Panc1 (cell line): Measurements from ENCODE around the gene TRIB2. TPM values are rescaled to one million over a fixed set of nuclear protein-coding genes. Genes with fewer than 3 reads are reported as not detected.

Experiments
- ATAC-seq: fragments of 200-7000 bp; cut with Tn5 transposase; 2 replicates; pipeline ENCODE4 v1.9.1; 2020; ENCODE audit warnings: mild to moderate bottlenecking, moderate library complexity
- BruUV-seq: library from RNA; stranded (reverse); fragments of 400-500 nt; replicated peaks from 2 replicates; lab custom pipeline; 2021; lab: Mats Ljungman, UMichigan
- CTCF ChIA-PET: fragments of 300-600 bp; sonication (Branson Sonifier 250); formaldehyde crosslinking; loops from one replicate; lab custom pipeline; 2022; ENCODE audit warnings: antibody characterized with exemption; lab: Charles Lee
- POLR2A ChIA-PET: fragments of 300-600 bp; sonication (Branson Sonifier 250); formaldehyde crosslinking; loops from one replicate; lab custom pipeline; 2022; ENCODE audit warnings: antibody characterized with exemption; lab: Charles Lee
- DNase-seq: peaks from one replicate; pipeline ENCODE4 v3.0.0-alpha.2; 2010; ENCODE audit warnings: low read depth, low spot score
- H3K27ac ChIP-seq: 2 replicates; pipeline ENCODE4 v1.5.1; 2011; ENCODE audit warnings: mild to moderate bottlenecking, low read length, inconsistent platforms
- H3K27me3 ChIP-seq: fragments of 200-500 bp; sonication (Bioruptor generic); 2 replicates; pipeline ENCODE4 v1.6.0; 2014; ENCODE audit warnings: low read length, inconsistent platforms; ENCODE audit not compliant: control insufficient read depth, insufficient read depth
- H3K36me3 ChIP-seq: fragments of 200-500 bp; sonication (Bioruptor generic); 2 replicates; pipeline ENCODE4 v1.5.1; 2014; ENCODE audit warnings: inconsistent platforms, mild to moderate bottlenecking, low read length, moderate library complexity; ENCODE audit not compliant: control insufficient read depth, insufficient read depth
- H3K4me1 ChIP-seq: 2 replicates; pipeline ENCODE4 v1.5.1; 2011; ENCODE audit warnings: inconsistent platforms, mild to moderate bottlenecking, low read length, moderate library complexity; ENCODE audit not compliant: control insufficient read depth, insufficient read depth
- H3K4me3 ChIP-seq, 2 experiments: 2 replicates each; pipeline ENCODE4 v1.5.1; 2011 to 2012; ENCODE audit warnings: low read depth in 2 of 2, low read length in 2 of 2, mild to moderate bottlenecking in 2 of 2, inconsistent platforms in 1 of 2, moderate library complexity in 1 of 2
- H3K9me3 ChIP-seq: fragments of 200-500 bp; sonication (Bioruptor generic); 2 replicates; pipeline ENCODE4 v1.5.1; 2014; ENCODE audit warnings: low read depth, mild to moderate bottlenecking, inconsistent platforms, low read length, moderate library complexity; ENCODE audit not compliant: control insufficient read depth, insufficient read depth
- POLR2AphosphoS5 ChIP-seq: IDR thresholded peaks from 2 replicates; pipeline ENCODE4 v1.6.1; 2012; ENCODE audit warnings: mild to moderate bottlenecking, low read depth, low read length, moderate library complexity
- SIN3A ChIP-seq: IDR thresholded peaks from 2 replicates; pipeline ENCODE4 v1.6.1; 2012; ENCODE audit warnings: low read depth, mild to moderate bottlenecking, low read length, moderate library complexity, borderline replicate concordance; ENCODE audit not compliant: insufficient read depth
- TCF7L2 ChIP-seq: IDR thresholded peaks from 2 replicates; pipeline ENCODE4 v1.6.1; 2011; ENCODE audit warnings: mild to moderate bottlenecking, low read depth, low read length, inconsistent platforms
- in situ Hi-C: cut with HindIII; loops from 2 replicates; pipeline ENCODE4 v1.10.0; 2016; ENCODE audit warnings: low sequenced_read_pairs, low pct_unique_long_range_greater_than_20kb
- intact Hi-C: fragments of 100-400 bp; cut with micrococcal nuclease; formaldehyde crosslinking; loops from one replicate; pipeline ENCODE4 v1.10.0; 2022; ENCODE audit not compliant: unreplicated experiment
- total RNA-seq: library from RNA; stranded (reverse); gene quantifications from one replicate; pipeline ENCODE4 v1.2.1, GENCODE V29; 2021; ENCODE audit not compliant: unreplicated experiment
- TF ChIP-seq, protein P1 (sequence below), 2 experiments: IDR thresholded peaks; 2 replicates each; pipeline ENCODE4 v1.6.1; 2011 to 2012; ENCODE audit warnings: low read depth in 2 of 2, control low read depth in 1 of 2, low read length in 1 of 2, mild to moderate bottlenecking in 1 of 2, moderate library complexity in 1 of 2; ENCODE audit not compliant: insufficient read depth in 1 of 2
- TF ChIP-seq, protein P2 (sequence below): fragments of 450-650 bp; IDR thresholded peaks from 2 replicates; pipeline ENCODE4 v1.5.1; 2017; ENCODE audit warnings: mild to moderate bottlenecking

Gene TRIB2
- total RNA-seq, 1 experiment from 2014 or later: 43.2 TPM

DNA sequence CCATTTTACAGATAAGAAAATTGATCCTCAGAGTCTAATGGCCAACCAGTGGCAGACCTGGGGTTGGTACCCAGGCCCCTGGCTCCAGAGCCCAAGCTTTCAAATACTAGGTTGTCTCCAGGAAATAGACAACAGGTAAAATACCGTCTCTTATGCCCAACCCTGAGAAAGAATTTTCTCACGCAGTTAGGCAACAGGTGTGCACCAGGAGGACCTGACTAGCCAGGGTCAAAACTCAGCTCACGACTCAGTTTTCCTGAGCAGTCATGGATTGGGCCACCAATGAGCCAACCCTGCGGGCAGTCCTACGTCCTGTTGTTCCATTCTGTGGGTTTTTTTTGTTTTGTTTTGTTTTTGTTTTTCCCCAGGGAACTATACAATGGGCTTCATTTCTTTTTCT, 13.5 kb downstream of the TRIB2 start:
- no peaks in the 10 kb centered on the region for H3K9me3 ChIP-seq
- ChIA-PET CTCF (no interaction called here), POLR2A (no interaction called here)
- TF ChIP-seq SIN3A (no peak), TCF7L2 (no peak), POLR2AphosphoS5 (no peak)
- TF ChIP-seq, protein P1, sequence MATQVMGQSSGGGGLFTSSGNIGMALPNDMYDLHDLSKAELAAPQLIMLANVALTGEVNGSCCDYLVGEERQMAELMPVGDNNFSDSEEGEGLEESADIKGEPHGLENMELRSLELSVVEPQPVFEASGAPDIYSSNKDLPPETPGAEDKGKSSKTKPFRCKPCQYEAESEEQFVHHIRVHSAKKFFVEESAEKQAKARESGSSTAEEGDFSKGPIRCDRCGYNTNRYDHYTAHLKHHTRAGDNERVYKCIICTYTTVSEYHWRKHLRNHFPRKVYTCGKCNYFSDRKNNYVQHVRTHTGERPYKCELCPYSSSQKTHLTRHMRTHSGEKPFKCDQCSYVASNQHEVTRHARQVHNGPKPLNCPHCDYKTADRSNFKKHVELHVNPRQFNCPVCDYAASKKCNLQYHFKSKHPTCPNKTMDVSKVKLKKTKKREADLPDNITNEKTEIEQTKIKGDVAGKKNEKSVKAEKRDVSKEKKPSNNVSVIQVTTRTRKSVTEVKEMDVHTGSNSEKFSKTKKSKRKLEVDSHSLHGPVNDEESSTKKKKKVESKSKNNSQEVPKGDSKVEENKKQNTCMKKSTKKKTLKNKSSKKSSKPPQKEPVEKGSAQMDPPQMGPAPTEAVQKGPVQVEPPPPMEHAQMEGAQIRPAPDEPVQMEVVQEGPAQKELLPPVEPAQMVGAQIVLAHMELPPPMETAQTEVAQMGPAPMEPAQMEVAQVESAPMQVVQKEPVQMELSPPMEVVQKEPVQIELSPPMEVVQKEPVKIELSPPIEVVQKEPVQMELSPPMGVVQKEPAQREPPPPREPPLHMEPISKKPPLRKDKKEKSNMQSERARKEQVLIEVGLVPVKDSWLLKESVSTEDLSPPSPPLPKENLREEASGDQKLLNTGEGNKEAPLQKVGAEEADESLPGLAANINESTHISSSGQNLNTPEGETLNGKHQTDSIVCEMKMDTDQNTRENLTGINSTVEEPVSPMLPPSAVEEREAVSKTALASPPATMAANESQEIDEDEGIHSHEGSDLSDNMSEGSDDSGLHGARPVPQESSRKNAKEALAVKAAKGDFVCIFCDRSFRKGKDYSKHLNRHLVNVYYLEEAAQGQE (IDR thresholded peaks at IDR 0.05; ENCODE audit: insufficient read depth in 1 of 2, low read depth in 2 of 2, low read length in 1 of 2): no peak
- TF ChIP-seq, protein P2, sequence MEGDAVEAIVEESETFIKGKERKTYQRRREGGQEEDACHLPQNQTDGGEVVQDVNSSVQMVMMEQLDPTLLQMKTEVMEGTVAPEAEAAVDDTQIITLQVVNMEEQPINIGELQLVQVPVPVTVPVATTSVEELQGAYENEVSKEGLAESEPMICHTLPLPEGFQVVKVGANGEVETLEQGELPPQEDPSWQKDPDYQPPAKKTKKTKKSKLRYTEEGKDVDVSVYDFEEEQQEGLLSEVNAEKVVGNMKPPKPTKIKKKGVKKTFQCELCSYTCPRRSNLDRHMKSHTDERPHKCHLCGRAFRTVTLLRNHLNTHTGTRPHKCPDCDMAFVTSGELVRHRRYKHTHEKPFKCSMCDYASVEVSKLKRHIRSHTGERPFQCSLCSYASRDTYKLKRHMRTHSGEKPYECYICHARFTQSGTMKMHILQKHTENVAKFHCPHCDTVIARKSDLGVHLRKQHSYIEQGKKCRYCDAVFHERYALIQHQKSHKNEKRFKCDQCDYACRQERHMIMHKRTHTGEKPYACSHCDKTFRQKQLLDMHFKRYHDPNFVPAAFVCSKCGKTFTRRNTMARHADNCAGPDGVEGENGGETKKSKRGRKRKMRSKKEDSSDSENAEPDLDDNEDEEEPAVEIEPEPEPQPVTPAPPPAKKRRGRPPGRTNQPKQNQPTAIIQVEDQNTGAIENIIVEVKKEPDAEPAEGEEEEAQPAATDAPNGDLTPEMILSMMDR: no peak
- BruUV-seq: no TSS peak
- no peak overlapping the region for H3K27ac ChIP-seq
- in situ Hi-C loops (no loop called here), intact Hi-C loops (no loop called here)
- DNase-seq: no peak
- no peaks in the 10 kb centered on the region for H3K36me3 ChIP-seq
- ATAC-seq: no peak
- no peaks in the 10 kb centered on the region for H3K4me1 ChIP-seq
- H3K27me3 ChIP-seq: no peaks in the 10 kb centered on the region
- H3K4me3 ChIP-seq: no peak overlapping the region

DNA sequence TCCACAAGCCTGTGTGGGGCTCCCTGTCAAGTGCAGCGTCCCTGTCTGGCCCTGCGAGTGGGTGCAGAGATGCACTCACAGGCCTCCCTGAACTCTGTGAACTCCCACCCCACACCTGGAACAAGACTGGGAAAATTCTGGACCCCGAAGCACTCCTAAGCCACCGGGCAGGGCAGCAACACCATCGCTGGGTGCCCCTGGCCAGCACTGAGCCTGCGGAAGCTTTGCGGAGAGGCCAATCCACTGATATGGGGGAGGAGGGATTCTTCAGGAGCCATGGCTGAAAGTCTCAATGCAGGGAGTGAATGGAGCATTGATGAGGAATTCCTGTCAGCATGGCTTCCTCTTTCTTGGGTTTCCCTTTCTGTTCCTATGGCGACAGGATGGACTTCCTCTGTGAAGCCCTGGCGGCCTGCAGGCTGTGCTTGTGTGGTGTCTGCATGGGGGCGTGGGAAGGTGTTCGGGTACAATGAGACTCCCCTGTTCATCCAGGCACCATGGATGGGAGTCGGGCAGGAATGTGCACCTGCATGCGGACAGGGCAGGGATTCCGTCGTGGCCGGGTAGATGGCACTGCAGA, 15.1 kb downstream of the TRIB2 start:
- TF ChIP-seq, protein P1 (IDR thresholded peaks at IDR 0.05; ENCODE audit: insufficient read depth in 1 of 2, low read depth in 2 of 2, low read length in 1 of 2): no peak
- TF ChIP-seq, protein P2: no peak
- no peak for TF ChIP-seq POLR2AphosphoS5
- TF ChIP-seq TCF7L2: no peak
- TF ChIP-seq SIN3A: no peak
- H3K27me3 ChIP-seq: no peaks in the 10 kb centered on the region
- no peaks in the 10 kb centered on the region for H3K36me3 ChIP-seq
- no peaks in the 10 kb centered on the region for H3K9me3 ChIP-seq
- ATAC-seq: no peak
- no TSS peak for BruUV-seq
- no peak overlapping the region for H3K4me3 ChIP-seq
- in situ Hi-C loops: no loop called here
- DNase-seq: no peak
- CTCF ChIA-PET: no interaction called here
- no peaks in the 10 kb centered on the region for H3K4me1 ChIP-seq
- POLR2A ChIA-PET: no interaction called here
- intact Hi-C loops: no loop called here
- no peak overlapping the region for H3K27ac ChIP-seq
